GM12878 (cell line): ENCODE results near the gene HS6ST3. TPM values are rescaled to one million over a fixed set of nuclear protein-coding genes. Genes with fewer than 3 reads are reported as not detected.

Source experiments
- ATAC-seq: fragments of 200-7000 bp; cut with Tn5 transposase; 3 replicates; pipeline ENCODE4 v1.9.1; 2020; ENCODE audit warnings: mild to moderate bottlenecking, moderate library complexity
- BruUV-seq: library from RNA; stranded (reverse); fragments of 400-500 nt; replicated peaks from 2 replicates; lab custom pipeline; 2021; lab: Mats Ljungman, UMichigan
- CTCF ChIA-PET: fragments of 300-600 bp; sonication (Branson Sonifier 250); formaldehyde crosslinking; extraction: SDS; loops from one replicate; lab custom pipeline; 2021; ENCODE audit warnings: inconsistent platforms; lab: Yijun Ruan, JAX
- POLR2A ChIA-PET: fragments of 350-600 bp; formaldehyde crosslinking; extraction: SDS; loops from one replicate; lab custom pipeline; 2021; ENCODE audit warnings: inconsistent platforms; lab: Charles Lee
- RAD21 ChIA-PET: fragments of 300-600 bp; sonication (Branson Sonifier 250); formaldehyde crosslinking; loops from one replicate; lab custom pipeline; 2023; ENCODE audit warnings: antibody characterized with exemption; ENCODE audit not compliant: unreplicated experiment; lab: Charles Lee
- SMC1A ChIA-PET: fragments of 300-600 bp; sonication (Branson Sonifier 250); formaldehyde crosslinking; loops from one replicate; lab custom pipeline; 2023; ENCODE audit not compliant: unreplicated experiment, uncharacterized antibody; lab: Charles Lee
- DNase-seq: peaks from one replicate; pipeline ENCODE4 v3.0.0-alpha.2; 2011; ENCODE audit warnings: low read depth, low spot score
- FAIRE-seq: peaks from 3 replicates; lab custom pipeline; 2011; peaks lifted over from hg19 to GRCh38; lab: Jason Lieb, UNC
- H2AFZ ChIP-seq: 2 replicates; pipeline ENCODE4 v1.6.0; 2011; ENCODE audit warnings: low read depth, low read length, control low read depth; ENCODE audit not compliant: control insufficient read depth
- H3K27ac ChIP-seq: 2 replicates; pipeline ENCODE4 v1.5.1; 2011; ENCODE audit warnings: control low read depth; ENCODE audit not compliant: control insufficient read depth, insufficient read depth
- H3K27me3 ChIP-seq, 2 experiments: replicated peaks in 1 of 2; 2 replicates each; pipeline versions ENCODE4 v1.6.0 to v1.6.1; 2011; ENCODE audit warnings: low read length in 1 of 2; ENCODE audit not compliant: control insufficient read depth in 2 of 2, insufficient read depth in 2 of 2
- H3K36me3 ChIP-seq, 2 experiments: 2 replicates each; pipeline ENCODE4 v1.5.1; 2011; ENCODE audit warnings: low read length in 1 of 2; ENCODE audit not compliant: control insufficient read depth in 2 of 2, insufficient read depth in 2 of 2
- H3K4me1 ChIP-seq: 2 replicates; pipeline ENCODE4 v1.6.1; 2011; ENCODE audit warnings: mild to moderate bottlenecking, low read length, moderate library complexity, mixed read lengths; ENCODE audit not compliant: control insufficient read depth, insufficient read depth
- H3K4me2 ChIP-seq: 2 replicates; pipeline ENCODE4 v1.6.0; 2011; ENCODE audit warnings: control low read depth; ENCODE audit not compliant: control insufficient read depth, insufficient read depth
- H3K4me3 ChIP-seq: fragments of 200-600 bp; sonication (generic); 2 replicates; pipeline ENCODE4 v1.5.1; 2016
- H3K79me2 ChIP-seq: 2 replicates; pipeline ENCODE4 v1.6.0; 2011; ENCODE audit warnings: low read length; ENCODE audit not compliant: control insufficient read depth, insufficient read depth
- H3K9ac ChIP-seq: 2 replicates; pipeline ENCODE4 v1.8.0; 2011; ENCODE audit warnings: low read length, control low read depth, mixed read lengths; ENCODE audit not compliant: control insufficient read depth, insufficient read depth
- H3K9me3 ChIP-seq: replicated peaks from 3 replicates; pipeline ENCODE4 v1.5.1; 2011; ENCODE audit warnings: mild to moderate bottlenecking, low read length; ENCODE audit not compliant: control insufficient read depth, insufficient read depth
- H4K20me1 ChIP-seq: 2 replicates; pipeline ENCODE4 v1.6.0; 2011; ENCODE audit not compliant: control insufficient read depth, insufficient read depth
- CBFB ChIP-seq: IDR thresholded peaks from 2 replicates; pipeline ENCODE4 v1.6.1; 2016; ENCODE audit warnings: antibody characterized with exemption, low read depth
- CHD2 ChIP-seq: IDR thresholded peaks from 2 replicates; pipeline ENCODE4 v1.6.1; 2011; ENCODE audit warnings: low read depth, low read length, improper control_type of control experiment, borderline replicate concordance
- FOXM1 ChIP-seq: IDR thresholded peaks from 2 replicates; pipeline ENCODE4 v1.6.1; 2012; ENCODE audit warnings: low read depth, mild to moderate bottlenecking, inconsistent platforms, low read length, moderate library complexity
- HDAC2 ChIP-seq: fragments of 200-600 bp; sonication (generic); IDR thresholded peaks from 2 replicates; pipeline ENCODE4 v1.6.1; 2017
- IKZF2 ChIP-seq, 2 experiments: fragments of 450-650 bp; IDR thresholded peaks; 2 replicates each; pipeline ENCODE4 v1.6.1; 2017; ENCODE audit warnings: mild to moderate bottlenecking in 2 of 2, moderate library complexity in 2 of 2
- PRDM15 ChIP-seq: fragments of 450-650 bp; formaldehyde crosslinking; IDR thresholded peaks from 2 replicates; pipeline ENCODE4 v1.4.0; 2020; ENCODE audit warnings: mild to moderate bottlenecking, moderate library complexity
- ZNF384 ChIP-seq: IDR thresholded peaks from 2 replicates; pipeline ENCODE4 v1.6.1; 2012; ENCODE audit warnings: low read depth, mild to moderate bottlenecking, low read length, improper control_type of control experiment, borderline replicate concordance
- ZNF592 ChIP-seq: fragments of 450-650 bp; IDR thresholded peaks from 2 replicates; pipeline ENCODE4 v1.6.1; 2017; ENCODE audit warnings: mild to moderate bottlenecking, moderate library complexity
- WGBS: methylation state at CpG from one replicate; pipeline ENCODE4 v1.1.6; 2016; ENCODE audit warnings: low lambda C conversion rate; ENCODE audit not compliant: insufficient replicate concordance, insufficient coverage; ENCODE audit errors: missing lambda C conversion rate; 5-methylcytosine and 5-hydroxymethylcytosine counted together
- in situ Hi-C: fragments of 300-500 bp; cut with MboI; formaldehyde crosslinking; loops from 9 replicates; pipeline ENCODE4 v1.14.3; 2018; ENCODE audit warnings: mixed read lengths
- intact Hi-C: fragments of 100-400 bp; cut with micrococcal nuclease; formaldehyde crosslinking; loops from one replicate; pipeline ENCODE4 v1.14.2; 2022; ENCODE audit not compliant: unreplicated experiment
- polyA plus RNA-seq, 11 experiments: library from polyadenylated mRNA; depleted of rRNA in 4 of 11; unstranded in 6 of 11; stranded (reverse) in 5 of 11; fragments of >200 nt; fragmentation: Nextera tagmentation in 4 of 11; fragmentation: Illumina TruSeq in 1 of 11; extraction: Ambion mirVana in 4 of 11; extraction: Trizol in 1 of 11; gene quantifications; 1 replicate in 1 of 11; 2 replicates in 10 of 11; pipeline versions ENCODE4 v1.2.1 to v1.2.3, GENCODE V29; 2011 to 2016; ENCODE audit warnings: inconsistent platforms in 2 of 11, missing spikeins in 2 of 11, low read depth in 1 of 11
- total RNA-seq, 4 experiments: library from RNA; depleted of rRNA in 3 of 4; stranded (reverse); fragments of >200 nt in 3 of 4; fragmentation: Illumina TruSeq in 1 of 4; extraction: Trizol in 1 of 4; gene quantifications; 2 replicates each; pipeline versions ENCODE4 v1.2.1 to v1.2.3, GENCODE V29; 2013 to 2021
- TF ChIP-seq, protein P1 (sequence below): fragments of 450-650 bp; IDR thresholded peaks from 2 replicates; pipeline ENCODE4 v1.6.1; 2017; ENCODE audit warnings: borderline replicate concordance
- TF ChIP-seq, protein P2 (sequence below): fragments of 450-650 bp; IDR thresholded peaks from 2 replicates; pipeline ENCODE4 v1.6.1; 2017; ENCODE audit warnings: antibody characterized with exemption, mild to moderate bottlenecking, moderate library complexity

HS6ST3 gene
- total and polyA plus RNA-seq, 10 of the 15 experiments (the other 5 are each of a cell fraction or from before 2014, with no cell fraction given): under 0.01 to 2.9 TPM; not detected in 8

GRCh38 chr13:96783511-96783910 lies 693.6 kb downstream of the HS6ST3 start:
- Histone ChIP-seq H3K4me3 (no peak overlapping the region), H3K9ac (no peak overlapping the region), H3K36me3 (no peaks in the 10 kb centered on the region), H4K20me1 (no peaks in the 10 kb centered on the region), H3K27me3 (no peaks in the 10 kb centered on the region), H3K4me1 (no peaks in the 10 kb centered on the region), H3K9me3 (no peaks in the 10 kb centered on the region), H3K79me2 (no peaks in the 10 kb centered on the region), H3K4me2 (no peak overlapping the region), H2AFZ (no peak overlapping the region), H3K27ac (no peak overlapping the region)
- FAIRE-seq (no peak), DNase-seq (no peak), ATAC-seq (no peak)
- no TSS peak for BruUV-seq
- WGBS: 4% methylated on average over 3 of the region's 3 CpGs
- in situ Hi-C loops: no loop called here
- ChIA-PET RAD21 (no interaction called here), POLR2A (interaction anchor here (0.6 kb wide), 1 partner anchor 57 kb away, joined by 5 read pairs; no protein-coding TSS in a partner anchor), SMC1A (interaction anchor here (0.8 kb wide), 1 partner anchor 11 kb away, joined by 3 read pairs; no protein-coding TSS in a partner anchor), CTCF (interaction anchor here (0.5 kb wide), 1 partner anchor 816 kb away, joined by 3 read pairs; no protein-coding TSS in a partner anchor)
- intact Hi-C loops: no loop called here
- TF ChIP-seq, protein P1, sequence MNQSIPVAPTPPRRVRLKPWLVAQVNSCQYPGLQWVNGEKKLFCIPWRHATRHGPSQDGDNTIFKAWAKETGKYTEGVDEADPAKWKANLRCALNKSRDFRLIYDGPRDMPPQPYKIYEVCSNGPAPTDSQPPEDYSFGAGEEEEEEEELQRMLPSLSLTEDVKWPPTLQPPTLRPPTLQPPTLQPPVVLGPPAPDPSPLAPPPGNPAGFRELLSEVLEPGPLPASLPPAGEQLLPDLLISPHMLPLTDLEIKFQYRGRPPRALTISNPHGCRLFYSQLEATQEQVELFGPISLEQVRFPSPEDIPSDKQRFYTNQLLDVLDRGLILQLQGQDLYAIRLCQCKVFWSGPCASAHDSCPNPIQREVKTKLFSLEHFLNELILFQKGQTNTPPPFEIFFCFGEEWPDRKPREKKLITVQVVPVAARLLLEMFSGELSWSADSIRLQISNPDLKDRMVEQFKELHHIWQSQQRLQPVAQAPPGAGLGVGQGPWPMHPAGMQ: no peak
- TF ChIP-seq IKZF2 (IDR thresholded peaks at IDR 0.05) (no peak), FOXM1 (no peak), CBFB (no peak), ZNF384 (no peak), ZNF592 (no peak), PRDM15 (no peak), CHD2 (no peak), HDAC2 (no peak)
- TF ChIP-seq, protein P2, sequence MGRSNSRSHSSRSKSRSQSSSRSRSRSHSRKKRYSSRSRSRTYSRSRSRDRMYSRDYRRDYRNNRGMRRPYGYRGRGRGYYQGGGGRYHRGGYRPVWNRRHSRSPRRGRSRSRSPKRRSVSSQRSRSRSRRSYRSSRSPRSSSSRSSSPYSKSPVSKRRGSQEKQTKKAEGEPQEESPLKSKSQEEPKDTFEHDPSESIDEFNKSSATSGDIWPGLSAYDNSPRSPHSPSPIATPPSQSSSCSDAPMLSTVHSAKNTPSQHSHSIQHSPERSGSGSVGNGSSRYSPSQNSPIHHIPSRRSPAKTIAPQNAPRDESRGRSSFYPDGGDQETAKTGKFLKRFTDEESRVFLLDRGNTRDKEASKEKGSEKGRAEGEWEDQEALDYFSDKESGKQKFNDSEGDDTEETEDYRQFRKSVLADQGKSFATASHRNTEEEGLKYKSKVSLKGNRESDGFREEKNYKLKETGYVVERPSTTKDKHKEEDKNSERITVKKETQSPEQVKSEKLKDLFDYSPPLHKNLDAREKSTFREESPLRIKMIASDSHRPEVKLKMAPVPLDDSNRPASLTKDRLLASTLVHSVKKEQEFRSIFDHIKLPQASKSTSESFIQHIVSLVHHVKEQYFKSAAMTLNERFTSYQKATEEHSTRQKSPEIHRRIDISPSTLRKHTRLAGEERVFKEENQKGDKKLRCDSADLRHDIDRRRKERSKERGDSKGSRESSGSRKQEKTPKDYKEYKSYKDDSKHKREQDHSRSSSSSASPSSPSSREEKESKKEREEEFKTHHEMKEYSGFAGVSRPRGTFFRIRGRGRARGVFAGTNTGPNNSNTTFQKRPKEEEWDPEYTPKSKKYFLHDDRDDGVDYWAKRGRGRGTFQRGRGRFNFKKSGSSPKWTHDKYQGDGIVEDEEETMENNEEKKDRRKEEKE: no peak
